GM20431 (cell line): ENCODE data around the gene MRPS18A.
"Not testable (repeated sequence)": the region's sequence is repeated elsewhere in the genome, so short reads cannot be mapped to it uniquely, and the experiment has no call there.

Source experiments
- in situ Hi-C: fragments of 300-500 bp; cut with MseI, MboI; formaldehyde crosslinking; loops from one replicate; pipeline ENCODE4 v1.15.0; 2020; ENCODE audit warnings: low sequenced_read_pairs; ENCODE audit not compliant: unreplicated experiment

Gene MRPS18A

DNA sequence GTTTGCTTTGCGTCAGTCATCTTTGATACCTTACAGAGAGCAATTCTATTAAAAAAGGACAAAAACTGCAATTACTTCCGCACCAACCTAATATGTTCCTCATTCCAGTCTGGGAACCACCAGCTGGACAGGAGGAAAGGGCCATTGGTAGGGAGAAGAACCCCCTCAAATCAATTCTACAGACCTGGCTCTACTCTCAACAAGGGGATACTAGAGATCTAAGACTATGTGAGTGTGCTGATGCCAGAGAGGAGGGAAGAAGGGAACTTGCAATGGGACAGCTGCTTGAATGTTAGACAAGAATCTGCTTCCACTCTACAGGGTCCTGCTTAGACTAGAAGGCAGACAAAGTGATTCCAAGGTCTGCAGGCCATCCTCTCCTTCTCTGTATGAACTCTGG lies 13.3 kb downstream of the MRPS18A start:
- in situ Hi-C loops, result no loop called here

DNA sequence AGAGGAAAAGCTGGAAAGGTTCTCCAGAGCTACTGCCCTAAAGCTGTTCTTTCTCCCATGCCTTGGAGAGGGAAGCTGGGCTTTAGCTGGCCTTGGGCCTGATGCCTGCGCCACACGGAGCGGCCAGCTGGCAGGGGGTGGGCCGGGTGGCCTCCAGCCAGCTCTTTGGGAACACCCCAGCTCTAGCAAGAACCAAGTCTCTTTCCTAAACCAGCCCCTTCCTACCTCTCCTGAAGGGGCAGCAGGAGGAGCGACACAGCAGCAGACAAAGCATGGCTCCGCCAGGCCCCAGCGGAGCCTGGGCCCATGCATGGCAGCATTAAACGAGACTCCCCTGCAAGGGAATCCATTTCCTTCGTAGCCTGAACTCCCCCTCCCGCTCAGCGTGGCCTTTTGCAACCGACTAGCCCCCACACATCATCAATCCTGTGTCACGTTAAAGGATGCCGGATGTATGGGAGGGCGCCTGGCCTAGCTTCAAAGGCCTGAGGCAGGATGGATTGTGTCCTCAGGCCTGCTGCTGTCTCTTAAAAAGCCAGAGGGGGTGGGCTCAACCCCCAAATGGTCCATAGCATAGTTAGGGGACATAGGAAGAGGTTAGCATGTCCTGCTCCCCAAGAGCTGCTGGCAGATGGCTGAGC lies 14.0 kb downstream of the MRPS18A start:
- in situ Hi-C loops, result no loop called here

- in situ Hi-C loops, result no loop called here
Observed at GRCh38 chr6:43671801-43672690, 15.5 kb downstream of the MRPS18A start.

GRCh38 chr6:43671011-43671800 lies 16.4 kb downstream of the MRPS18A start:
- in situ Hi-C loops, result no loop called here

- in situ Hi-C loops, result no loop called here
Observed at GRCh38 chr6:43670623-43670986, 17.0 kb downstream of the MRPS18A start.

DNA sequence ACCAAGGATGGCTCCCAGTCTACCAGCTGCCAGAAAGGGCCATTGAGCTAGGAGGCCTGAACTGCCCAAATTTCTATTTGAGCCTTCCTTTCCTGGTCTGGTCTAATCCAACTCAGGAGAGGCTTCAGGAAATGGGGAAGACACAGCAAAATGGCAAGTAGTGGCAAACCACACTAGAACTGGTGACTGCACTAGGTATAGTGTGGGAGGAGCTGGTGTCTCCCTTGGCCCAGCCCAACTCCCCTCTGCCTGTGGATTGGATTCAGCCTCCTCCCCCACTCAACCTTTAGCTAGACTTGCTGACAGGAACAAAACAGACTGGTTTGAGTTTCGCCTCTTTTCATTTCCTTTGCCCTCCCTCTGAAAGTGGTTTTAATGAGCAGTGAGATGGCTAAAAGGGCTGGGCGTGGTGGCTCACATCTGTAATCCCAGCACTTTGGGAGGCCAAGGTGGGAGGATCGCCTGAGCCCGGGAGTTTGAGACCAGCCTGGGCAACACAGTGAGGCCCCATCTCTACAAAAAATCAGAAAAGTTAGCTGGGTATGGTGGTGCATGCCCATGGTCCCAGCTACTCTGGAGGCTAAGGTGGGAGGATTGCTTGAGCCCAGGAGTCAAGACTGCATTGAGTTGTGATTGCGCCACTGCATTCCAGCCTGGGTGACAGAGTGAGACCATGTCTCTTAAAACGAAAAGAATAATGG lies 17.5 kb downstream of the MRPS18A start:
- in situ Hi-C loops, result loop anchor here (10.0 kb wide), 1 partner anchor 85 kb away; no protein-coding TSS in a partner anchor

DNA sequence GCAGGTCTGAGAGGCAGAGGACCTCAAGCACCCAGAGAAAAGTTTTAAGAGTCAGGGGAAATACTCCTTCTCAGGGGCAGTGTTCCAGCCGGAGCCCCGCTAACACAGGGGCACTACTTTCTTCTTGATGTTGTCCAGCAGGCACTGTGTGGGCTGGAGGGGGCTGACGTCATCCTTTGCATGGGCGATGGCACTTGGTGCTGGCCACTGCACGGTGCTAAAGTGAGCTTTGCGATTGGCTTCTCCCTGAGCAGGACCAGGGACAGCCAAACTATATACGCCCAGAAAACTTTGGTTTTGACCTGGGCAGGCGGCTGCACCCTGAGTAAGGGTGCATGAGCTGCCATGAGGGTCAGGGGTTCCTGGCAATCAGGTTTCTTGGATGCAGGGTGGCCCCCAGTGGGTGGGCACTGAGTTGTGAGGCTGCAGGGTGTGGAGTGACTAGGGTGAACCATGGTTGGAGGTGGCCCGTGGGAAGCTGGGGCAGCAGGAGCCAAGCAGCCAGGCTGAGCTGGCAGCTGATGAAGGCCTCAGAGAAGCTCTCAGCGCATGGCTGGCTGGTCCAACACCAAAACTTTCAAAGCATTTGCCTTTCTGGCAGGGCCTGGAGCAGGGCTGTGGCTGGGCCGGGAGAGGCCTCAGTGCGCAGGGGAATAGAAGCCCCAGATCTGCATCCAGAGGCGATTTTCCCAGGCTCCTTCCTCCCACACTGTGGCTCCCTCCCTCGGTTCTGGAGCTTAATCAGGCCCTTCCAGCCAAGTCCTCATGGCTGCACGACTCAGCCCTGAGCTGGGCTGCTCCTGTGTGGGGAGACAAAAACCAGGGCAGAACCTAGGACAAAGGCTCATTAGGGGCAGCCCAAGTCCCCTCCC lies 18.3 kb downstream of the MRPS18A start:
- in situ Hi-C loops, result loop anchor here (10.0 kb wide), 1 partner anchor 86 kb away; no protein-coding TSS in a partner anchor

GRCh38 chr6:43668151-43669028 lies 19.2 kb downstream of the MRPS18A start:
- in situ Hi-C loops, result loop anchor here (10.0 kb wide), 1 partner anchor 86 kb away; no protein-coding TSS in a partner anchor

- in situ Hi-C loops, result loop anchor here (10.0 kb wide), 1 partner anchor 87 kb away; no protein-coding TSS in a partner anchor
Observed at GRCh38 chr6:43667245-43668150, 20.1 kb downstream of the MRPS18A start.

DNA sequence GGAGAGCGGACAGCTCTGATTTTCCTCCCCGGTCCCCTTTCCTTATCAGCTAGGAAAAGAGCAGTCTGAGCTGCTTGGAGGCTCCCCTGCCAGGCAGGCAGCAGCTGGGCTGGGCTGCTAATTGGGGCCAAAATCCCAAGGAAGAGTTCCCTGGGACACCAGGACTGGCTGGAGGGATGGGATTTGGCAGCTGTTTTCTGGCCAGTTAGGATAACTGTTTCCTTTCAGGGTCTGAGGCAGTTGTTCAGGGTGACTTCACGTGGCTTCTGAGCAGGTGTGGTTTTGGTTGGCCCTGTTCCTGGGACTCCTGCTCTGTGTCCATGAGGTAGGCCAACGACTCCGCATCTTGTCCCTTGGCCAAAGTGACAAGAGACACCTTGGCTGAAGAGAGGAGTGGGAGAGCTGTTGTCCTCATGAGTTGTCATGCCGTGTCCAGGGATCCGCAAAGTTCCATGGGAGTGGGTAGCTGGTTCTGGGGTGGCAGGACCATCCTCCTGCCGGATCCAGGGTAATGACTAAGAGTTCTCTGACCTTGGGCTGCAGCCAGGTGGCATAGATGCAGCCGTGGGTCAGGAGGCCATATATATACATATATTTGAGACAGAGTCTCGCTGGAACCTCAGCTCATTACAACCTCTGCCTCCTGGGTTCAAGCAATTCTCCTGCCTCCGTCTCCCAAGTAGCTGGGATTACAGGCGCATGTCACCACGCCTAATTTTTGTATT lies 21.2 kb downstream of the MRPS18A start:
- in situ Hi-C loops, result loop anchor here (10.0 kb wide), 1 partner anchor 88 kb away; no protein-coding TSS in a partner anchor

DNA sequence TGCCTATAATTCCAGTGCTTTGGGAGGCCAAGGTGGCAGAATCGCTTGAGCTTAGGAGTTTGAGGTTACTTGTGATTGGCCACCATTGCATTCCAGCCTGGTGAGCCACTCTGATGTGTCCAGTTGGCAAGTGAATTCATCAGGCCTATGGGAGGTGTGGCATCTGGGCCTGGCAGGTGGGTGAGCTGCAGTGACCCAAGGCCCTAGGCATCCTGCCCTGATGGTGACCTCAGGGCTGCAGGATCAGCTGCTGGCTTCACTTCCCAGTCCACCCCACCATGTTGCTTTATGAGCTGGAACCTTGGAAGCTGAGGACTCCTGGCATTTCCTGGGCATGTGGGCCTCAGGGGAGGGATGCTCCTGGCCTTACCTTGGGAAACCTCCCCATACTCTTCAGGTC lies 22.2 kb downstream of the MRPS18A start:
- in situ Hi-C loops, result loop anchor here (10.0 kb wide), 1 partner anchor 89 kb away; no protein-coding TSS in a partner anchor

DNA sequence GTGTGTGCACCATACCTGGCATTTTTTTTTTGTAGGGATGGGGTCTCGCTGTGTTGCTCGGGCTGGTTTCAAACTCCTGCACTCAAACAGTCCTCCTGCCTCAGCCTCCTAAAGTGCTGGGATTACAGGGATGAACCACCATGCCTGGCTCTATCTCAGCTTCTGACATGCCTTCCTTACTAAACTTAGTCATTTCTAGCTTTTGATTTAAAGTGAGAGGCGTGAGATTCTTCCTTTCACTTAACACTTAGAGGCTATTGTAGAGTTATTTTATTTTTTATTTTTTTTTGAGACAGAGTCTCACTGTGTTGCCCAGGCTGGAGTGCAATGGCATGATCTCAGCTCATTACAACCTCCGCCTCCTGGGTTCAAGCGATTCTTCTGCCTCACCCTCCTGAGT lies 24.6 kb downstream of the MRPS18A start:
- in situ Hi-C loops, result loop anchor here (10.0 kb wide), 1 partner anchor 92 kb away; no protein-coding TSS in a partner anchor

DNA sequence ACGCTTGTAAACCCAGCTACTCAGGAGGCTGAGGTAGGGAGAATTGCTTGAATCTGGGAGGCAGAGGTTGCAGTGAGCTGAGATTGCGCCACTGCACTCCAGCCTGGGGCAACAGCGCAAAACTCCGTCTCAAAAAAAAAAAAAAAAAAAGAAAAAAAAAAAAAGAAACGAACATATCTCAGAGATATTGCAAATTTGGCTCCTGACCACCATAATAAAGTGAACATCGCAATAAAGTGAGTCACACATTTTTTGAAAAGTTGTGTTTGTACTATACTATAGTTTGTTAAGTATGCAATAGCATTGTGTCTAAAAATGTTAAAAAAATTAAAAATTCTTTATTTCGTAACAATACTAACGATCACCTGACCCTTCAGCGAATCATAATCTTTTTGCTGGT lies 29.4 kb downstream of the MRPS18A start:
- in situ Hi-C loops, result no loop called here

DNA sequence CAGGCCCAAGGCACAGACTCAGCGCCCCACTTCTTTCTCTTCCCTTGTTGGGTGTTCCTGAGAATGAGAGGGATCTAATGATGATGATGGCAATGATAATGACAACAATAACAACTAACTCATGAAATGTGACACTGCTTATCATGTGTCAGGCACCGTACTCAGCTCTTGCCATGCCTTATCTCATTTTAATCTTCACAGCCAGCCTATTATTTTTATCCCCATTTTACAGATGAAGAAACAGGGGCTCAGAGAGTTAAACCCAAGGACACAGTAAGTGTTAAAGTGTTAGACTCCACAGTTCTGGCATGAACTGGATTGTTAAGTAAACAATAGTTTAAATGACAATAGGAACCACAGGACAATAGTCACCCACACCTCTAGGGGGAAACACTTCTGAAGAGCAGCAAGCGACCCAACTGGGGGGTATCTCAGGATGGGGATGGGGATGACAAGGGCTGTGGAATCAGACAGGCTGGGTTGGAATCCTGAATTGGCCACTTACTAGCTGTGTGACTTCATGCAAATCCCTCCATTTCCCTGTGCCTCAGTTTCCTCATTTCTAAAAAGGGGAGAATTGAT lies 30.3 kb downstream of the MRPS18A start:
- in situ Hi-C loops, result no loop called here

DNA sequence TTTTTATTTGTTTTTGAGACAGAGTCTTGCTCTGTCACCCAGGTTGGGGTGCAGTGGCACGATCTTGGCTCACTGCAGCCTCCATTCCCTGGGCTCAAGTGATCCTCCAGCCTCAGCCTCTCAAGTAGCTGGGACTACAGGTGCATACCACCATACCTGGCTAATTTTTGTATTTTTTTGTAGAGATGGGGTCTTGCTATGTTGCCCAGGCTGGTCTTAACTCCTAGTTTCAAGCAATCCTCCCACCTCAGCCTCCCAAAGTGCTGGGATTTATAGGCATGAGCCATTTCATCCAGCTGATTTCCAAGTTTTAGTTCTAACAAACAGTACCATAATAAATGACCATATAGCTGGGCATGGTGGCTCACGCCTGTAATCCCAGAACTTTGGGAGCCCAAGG lies 34.8 kb downstream of the MRPS18A start:
- in situ Hi-C loops, result not testable (repeated sequence)

GRCh38 chr6:43648248-43648647 lies 39.3 kb downstream of the MRPS18A start:
- in situ Hi-C loops, result no loop called here
